ENCODE data around the gene SRGAP2B. TPM values are rescaled to one million over a fixed set of nuclear protein-coding genes. Genes with fewer than 3 reads are reported as not detected.
"Not testable (repeated sequence)": the region's sequence is repeated elsewhere in the genome, so short reads cannot be mapped to it uniquely, and the experiment has no call there.

SRGAP2B gene
- total RNA-seq, 1 experiment from 2014 or later, result 57.2 TPM

- H3K27ac ChIP-seq; H3K9me2 ChIP-seq (ENCODE audit: insufficient read depth); H3K4me1 ChIP-seq (replicated peaks; ENCODE audit: insufficient read depth); H2AFZ ChIP-seq; H3K9me3 ChIP-seq (ENCODE audit: insufficient read depth, low read depth); BruUV-seq (replicated peaks); H3K27me3 ChIP-seq (ENCODE audit: insufficient read depth, low read depth); H4K20me1 ChIP-seq (ENCODE audit: insufficient read depth); DNase-seq; H3K36me3 ChIP-seq (ENCODE audit: low read depth); H3F3A ChIP-seq (ENCODE audit: insufficient read depth, low read depth); POLR2A ChIA-PET (ENCODE audit: unreplicated experiment); CTCF ChIA-PET; intact Hi-C loops (cut with micrococcal nuclease; ENCODE audit: unreplicated experiment); H3K79me2 ChIP-seq (ENCODE audit: low read depth); H3K4me2 ChIP-seq; H3K4me3 ChIP-seq: not testable (repeated sequence)
These were observed 108.8 kb downstream of the SRGAP2B start for GRCh38 chr1:144986171-144986860.

- H3F3A ChIP-seq (ENCODE audit: insufficient read depth, low read depth); H3K9me2 ChIP-seq (ENCODE audit: insufficient read depth); H3K79me2 ChIP-seq (ENCODE audit: low read depth); H3K27me3 ChIP-seq (ENCODE audit: insufficient read depth, low read depth); H3K27ac ChIP-seq; H3K36me3 ChIP-seq (ENCODE audit: low read depth); H3K4me3 ChIP-seq; H3K4me2 ChIP-seq; H2AFZ ChIP-seq; BruUV-seq (replicated peaks); intact Hi-C loops (cut with micrococcal nuclease; ENCODE audit: unreplicated experiment); POLR2A ChIA-PET (ENCODE audit: unreplicated experiment); CTCF ChIA-PET; H3K9me3 ChIP-seq (ENCODE audit: insufficient read depth, low read depth); DNase-seq; H4K20me1 ChIP-seq (ENCODE audit: insufficient read depth); H3K4me1 ChIP-seq (replicated peaks; ENCODE audit: insufficient read depth): not testable (repeated sequence)
These were observed 109.5 kb downstream of the SRGAP2B start for GRCh38 chr1:144985550-144986170.

GRCh38 chr1:144982802-144983525 lies 112.2 kb downstream of the SRGAP2B start:
- H3F3A ChIP-seq (ENCODE audit: insufficient read depth, low read depth); H3K36me3 ChIP-seq (ENCODE audit: low read depth); H3K4me1 ChIP-seq (replicated peaks; ENCODE audit: insufficient read depth); H3K27me3 ChIP-seq (ENCODE audit: insufficient read depth, low read depth); DNase-seq; intact Hi-C loops (cut with micrococcal nuclease; ENCODE audit: unreplicated experiment); H3K9me2 ChIP-seq (ENCODE audit: insufficient read depth); POLR2A ChIA-PET (ENCODE audit: unreplicated experiment); H3K4me3 ChIP-seq; H2AFZ ChIP-seq; H3K79me2 ChIP-seq (ENCODE audit: low read depth); CTCF ChIA-PET; H3K4me2 ChIP-seq; BruUV-seq (replicated peaks); H3K27ac ChIP-seq; H3K9me3 ChIP-seq (ENCODE audit: insufficient read depth, low read depth); H4K20me1 ChIP-seq (ENCODE audit: insufficient read depth): not testable (repeated sequence)

GRCh38 chr1:144981157-144981556 lies 114.0 kb downstream of the SRGAP2B start:
- H3K27me3 ChIP-seq (ENCODE audit: insufficient read depth, low read depth); DNase-seq; H3K4me2 ChIP-seq; POLR2A ChIA-PET (ENCODE audit: unreplicated experiment); intact Hi-C loops (cut with micrococcal nuclease; ENCODE audit: unreplicated experiment); H3K9me2 ChIP-seq (ENCODE audit: insufficient read depth); H3F3A ChIP-seq (ENCODE audit: insufficient read depth, low read depth); H3K36me3 ChIP-seq (ENCODE audit: low read depth); H3K9me3 ChIP-seq (ENCODE audit: insufficient read depth, low read depth); H3K4me3 ChIP-seq; H3K79me2 ChIP-seq (ENCODE audit: low read depth); CTCF ChIA-PET; H2AFZ ChIP-seq; H3K4me1 ChIP-seq (replicated peaks; ENCODE audit: insufficient read depth); BruUV-seq (replicated peaks); H4K20me1 ChIP-seq (ENCODE audit: insufficient read depth): not testable (repeated sequence)
- 0 out of 2 replicates have a peak overlapping the region, but pooled peaks have one; percentile 41 for H3K27ac ChIP-seq

- H3K36me3 ChIP-seq (ENCODE audit: low read depth); H3K4me3 ChIP-seq; H3K9me3 ChIP-seq (ENCODE audit: insufficient read depth, low read depth); CTCF ChIA-PET; H3K4me1 ChIP-seq (replicated peaks; ENCODE audit: insufficient read depth); POLR2A ChIA-PET (ENCODE audit: unreplicated experiment); H3K79me2 ChIP-seq (ENCODE audit: low read depth); H3K9me2 ChIP-seq (ENCODE audit: insufficient read depth); H3K27me3 ChIP-seq (ENCODE audit: insufficient read depth, low read depth); H4K20me1 ChIP-seq (ENCODE audit: insufficient read depth); H2AFZ ChIP-seq; intact Hi-C loops (cut with micrococcal nuclease; ENCODE audit: unreplicated experiment); BruUV-seq (replicated peaks); H3F3A ChIP-seq (ENCODE audit: insufficient read depth, low read depth): not testable (repeated sequence)
- Histone ChIP-seq H3K4me2 (peak overlapping the region; percentile 63), H3K27ac (peak overlapping the region; percentile 80)
- DNase-seq, result peak in 1 of 2 experiments; percentile 6
These were observed 115.0 kb downstream of the SRGAP2B start for GRCh38 chr1:144979960-144980595.

- H3K9me3 ChIP-seq (ENCODE audit: insufficient read depth, low read depth); H3K4me2 ChIP-seq; CTCF ChIA-PET; intact Hi-C loops (cut with micrococcal nuclease; ENCODE audit: unreplicated experiment); H3F3A ChIP-seq (ENCODE audit: insufficient read depth, low read depth); H3K4me1 ChIP-seq (replicated peaks; ENCODE audit: insufficient read depth); DNase-seq; H3K9me2 ChIP-seq (ENCODE audit: insufficient read depth); H3K79me2 ChIP-seq (ENCODE audit: low read depth); H4K20me1 ChIP-seq (ENCODE audit: insufficient read depth); BruUV-seq (replicated peaks); H3K4me3 ChIP-seq; H3K36me3 ChIP-seq (ENCODE audit: low read depth); H2AFZ ChIP-seq; H3K27me3 ChIP-seq (ENCODE audit: insufficient read depth, low read depth); POLR2A ChIA-PET (ENCODE audit: unreplicated experiment): not testable (repeated sequence)
- H3K27ac ChIP-seq, result 0 out of 2 replicates have a peak overlapping the region, but pooled peaks have one; percentile 56
These were observed 117.3 kb downstream of the SRGAP2B start for GRCh38 chr1:144977856-144978255.

- intact Hi-C loops (cut with micrococcal nuclease; ENCODE audit: unreplicated experiment); H3K9me3 ChIP-seq (ENCODE audit: insufficient read depth, low read depth); CTCF ChIA-PET; H3K27ac ChIP-seq; H3K4me2 ChIP-seq; BruUV-seq (replicated peaks); H3K9me2 ChIP-seq (ENCODE audit: insufficient read depth); POLR2A ChIA-PET (ENCODE audit: unreplicated experiment); H3F3A ChIP-seq (ENCODE audit: insufficient read depth, low read depth); H4K20me1 ChIP-seq (ENCODE audit: insufficient read depth); H2AFZ ChIP-seq; H3K36me3 ChIP-seq (ENCODE audit: low read depth); H3K79me2 ChIP-seq (ENCODE audit: low read depth); H3K4me1 ChIP-seq (replicated peaks; ENCODE audit: insufficient read depth); DNase-seq; H3K4me3 ChIP-seq; H3K27me3 ChIP-seq (ENCODE audit: insufficient read depth, low read depth): not testable (repeated sequence)
These were observed 123.2 kb downstream of the SRGAP2B start for GRCh38 chr1:144971936-144972335.

Data from PC-9 (cell line).